ENCODE data around the gene KIAA0232.

DNA sequence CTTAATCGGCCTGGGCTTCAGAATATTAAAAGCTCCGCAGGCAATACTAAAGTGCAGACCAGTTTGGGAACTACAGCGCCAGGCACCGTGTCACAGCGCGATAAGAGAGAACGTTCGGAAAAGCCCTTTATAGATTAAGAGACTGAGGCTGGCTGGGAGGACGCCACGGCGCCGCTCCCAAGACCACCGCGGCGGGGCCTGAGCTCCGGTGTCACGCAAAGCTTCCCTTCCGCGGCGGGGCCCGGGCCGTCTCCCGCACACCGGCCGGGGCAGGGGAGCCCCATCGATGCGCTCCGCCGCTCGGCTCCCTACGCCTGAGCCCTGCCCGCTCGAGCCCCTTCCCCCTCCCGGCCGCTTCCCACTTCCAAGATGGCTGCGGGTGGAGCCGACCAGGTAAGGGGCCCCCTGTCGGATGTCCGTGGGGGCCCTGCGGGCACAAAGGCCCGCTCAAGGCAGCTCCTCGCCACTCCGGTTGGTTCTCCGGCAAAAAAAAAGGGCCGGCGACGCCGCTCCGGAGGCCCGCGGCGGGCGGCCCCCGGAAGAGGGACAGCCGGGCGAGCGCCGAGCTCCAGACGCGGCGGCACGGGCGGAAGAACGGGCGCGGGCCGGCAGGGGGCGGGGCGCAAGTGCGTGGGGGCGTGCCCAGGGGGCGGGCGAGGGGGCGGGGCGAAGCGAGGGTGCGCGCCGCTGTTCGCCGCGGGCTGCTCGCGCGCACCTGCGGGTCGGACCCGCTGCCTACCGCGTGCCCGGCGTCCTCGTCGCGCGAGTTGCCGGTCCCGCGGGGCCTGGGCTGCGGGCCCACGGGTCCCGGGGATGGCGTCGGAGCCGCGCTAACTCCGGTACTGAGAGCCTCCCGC is 126.8 kb downstream of the KIAA0232 start, which contains the start of gene TBC1D14:
- TF ChIP-seq, protein P1, sequence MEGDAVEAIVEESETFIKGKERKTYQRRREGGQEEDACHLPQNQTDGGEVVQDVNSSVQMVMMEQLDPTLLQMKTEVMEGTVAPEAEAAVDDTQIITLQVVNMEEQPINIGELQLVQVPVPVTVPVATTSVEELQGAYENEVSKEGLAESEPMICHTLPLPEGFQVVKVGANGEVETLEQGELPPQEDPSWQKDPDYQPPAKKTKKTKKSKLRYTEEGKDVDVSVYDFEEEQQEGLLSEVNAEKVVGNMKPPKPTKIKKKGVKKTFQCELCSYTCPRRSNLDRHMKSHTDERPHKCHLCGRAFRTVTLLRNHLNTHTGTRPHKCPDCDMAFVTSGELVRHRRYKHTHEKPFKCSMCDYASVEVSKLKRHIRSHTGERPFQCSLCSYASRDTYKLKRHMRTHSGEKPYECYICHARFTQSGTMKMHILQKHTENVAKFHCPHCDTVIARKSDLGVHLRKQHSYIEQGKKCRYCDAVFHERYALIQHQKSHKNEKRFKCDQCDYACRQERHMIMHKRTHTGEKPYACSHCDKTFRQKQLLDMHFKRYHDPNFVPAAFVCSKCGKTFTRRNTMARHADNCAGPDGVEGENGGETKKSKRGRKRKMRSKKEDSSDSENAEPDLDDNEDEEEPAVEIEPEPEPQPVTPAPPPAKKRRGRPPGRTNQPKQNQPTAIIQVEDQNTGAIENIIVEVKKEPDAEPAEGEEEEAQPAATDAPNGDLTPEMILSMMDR (IDR thresholded peaks at IDR 0.05): peak in 3 of 6 experiments; percentile 18 to 27 (median 25)
- TF ChIP-seq POLR2A (IDR thresholded peaks at IDR 0.05): peak; percentile 54 to 71
